Fibroblast of lung (primary cell): ENCODE results near the gene C6orf52. TPM values are rescaled to one million over a fixed set of nuclear protein-coding genes. Genes with fewer than 3 reads are reported as not detected.
"Not testable (repeated sequence)": the region's sequence is repeated elsewhere in the genome, so short reads cannot be mapped to it uniquely, and the experiment has no call there.

Experiments used
- DNase-seq, 2 donors: peaks; one replicate each; pipeline versions ENCODE4 v3.0.0 to v3.0.0-alpha.2; 2010; ENCODE audit warnings: low read depth in 2 of 2
- H2AFZ ChIP-seq: 2 replicates; pipeline ENCODE4 v1.5.1; 2012; ENCODE audit warnings: low read length, control low read depth, inconsistent platforms
- H3K27ac ChIP-seq: 2 replicates; pipeline ENCODE4 v1.5.1; 2011; ENCODE audit warnings: low read length, control low read depth; ENCODE audit not compliant: insufficient read depth
- H3K27me3 ChIP-seq: 2 replicates; pipeline ENCODE4 v1.5.1; 2011; ENCODE audit warnings: mild to moderate bottlenecking, low read length; ENCODE audit not compliant: control insufficient read depth, insufficient read depth
- H3K36me3 ChIP-seq: 2 replicates; pipeline ENCODE4 v1.5.1; 2011; ENCODE audit warnings: low read length; ENCODE audit not compliant: control insufficient read depth, insufficient read depth
- H3K4me1 ChIP-seq: 2 replicates; pipeline ENCODE4 v1.5.1; 2011; ENCODE audit warnings: low read length; ENCODE audit not compliant: control insufficient read depth, insufficient read depth; ENCODE audit errors: extremely low read depth
- H3K4me2 ChIP-seq: 2 replicates; pipeline ENCODE4 v1.5.1; 2011; ENCODE audit warnings: low read length, control low read depth; ENCODE audit not compliant: insufficient read depth; ENCODE audit errors: extremely low read depth
- H3K4me3 ChIP-seq, 4 experiments: fragments of 200-600 bp in 1 of 4; sonication (generic) in 1 of 4; replicated peaks in 1 of 4; 2 replicates each; pipeline ENCODE4 v1.5.1; 2011 to 2016; ENCODE audit warnings: low read length in 4 of 4, low read depth in 3 of 4, mild to moderate bottlenecking in 3 of 4, control low read depth in 2 of 4, inconsistent platforms in 1 of 4, mixed read lengths in 1 of 4; ENCODE audit not compliant: insufficient read depth in 1 of 4; ENCODE audit errors: control extremely low read depth in 1 of 4
- H3K79me2 ChIP-seq: 2 replicates; pipeline ENCODE4 v1.5.1; 2012; ENCODE audit warnings: mild to moderate bottlenecking, low read length, inconsistent platforms; ENCODE audit not compliant: control insufficient read depth, insufficient read depth
- H3K9ac ChIP-seq: 2 replicates; pipeline ENCODE4 v1.5.1; 2011; ENCODE audit warnings: mild to moderate bottlenecking, low read length, control low read depth; ENCODE audit not compliant: insufficient read depth
- H3K9me3 ChIP-seq: 2 replicates; pipeline ENCODE4 v1.5.1; 2012; ENCODE audit warnings: low read depth, low read length; ENCODE audit not compliant: control insufficient read depth, insufficient read depth
- H4K20me1 ChIP-seq: 2 replicates; pipeline ENCODE4 v1.5.1; 2011; ENCODE audit warnings: low read length; ENCODE audit not compliant: control insufficient read depth, insufficient read depth; ENCODE audit errors: extremely low read depth
- CTCF ChIP-seq, 2 donors: IDR thresholded peaks in 1 of 2; conservative IDR thresholded peaks in 1 of 2; 1 replicate in 1 of 2; 2 replicates in 1 of 2; pipeline ENCODE4 v1.5.1; 2011 to 2012; ENCODE audit warnings: low read length in 2 of 2, control low read depth in 1 of 2, inconsistent platforms in 1 of 2, low read depth in 1 of 2, mild to moderate bottlenecking in 1 of 2
- EZH2 ChIP-seq: IDR thresholded peaks from 2 replicates; pipeline ENCODE4 v1.5.1; 2012; ENCODE audit warnings: low read length, control low read depth, mild to moderate bottlenecking; ENCODE audit errors: missing control alignments
- polyA plus RNA-seq, 2 donors: library from polyadenylated mRNA; depleted of rRNA in 1 of 2; stranded (reverse) in 1 of 2; unstranded in 1 of 2; fragments of >200 nt; gene quantifications; 2 replicates each; pipeline ENCODE4 v1.2.1, GENCODE V29; 2011 to 2012; ENCODE audit warnings: missing spikeins in 1 of 2
- total RNA-seq: library from RNA; depleted of rRNA; stranded (reverse); fragments of >200 nt; gene quantifications from 2 replicates; pipeline ENCODE4 v1.2.1, GENCODE V29; 2014

C6orf52 gene
- total and polyA plus RNA-seq, 2 donors (not counting 1 experiment from before 2014, with no cell fraction given), result 0.26 to 0.33 TPM

GRCh38 chr6:10662207-10662606 lies 32.2 kb downstream of the C6orf52 start:
- H3K9me3 ChIP-seq, result no peaks in the 10 kb centered on the region
- TF ChIP-seq EZH2 (no peak), CTCF (conservative IDR thresholded peaks at IDR 0.05 in 1 of 2, IDR thresholded peaks at IDR 0.05 in 1 of 2; ENCODE audit: low read depth in 1 of 2, low read length in 2 of 2) (no peak)
- no peak overlapping the region for H3K4me2 ChIP-seq
- H3K27ac ChIP-seq, result no peak overlapping the region
- H3K9ac ChIP-seq, result no peak overlapping the region
- H3K4me3 ChIP-seq, result no peak overlapping the region
- no peaks in the 10 kb centered on the region for H4K20me1 ChIP-seq
- no peaks in the 10 kb centered on the region for H3K79me2 ChIP-seq
- H2AFZ ChIP-seq, result no peak overlapping the region
- H3K36me3 ChIP-seq, result no peaks in the 10 kb centered on the region
- no peaks in the 10 kb centered on the region for H3K4me1 ChIP-seq
- DNase-seq, result no peak
- H3K27me3 ChIP-seq, result no peaks in the 10 kb centered on the region

GRCh38 chr6:10660431-10661191 lies 33.8 kb downstream of the C6orf52 start:
- H4K20me1 ChIP-seq, H3K4me2 ChIP-seq, H3K27ac ChIP-seq, H3K27me3 ChIP-seq, H2AFZ ChIP-seq, DNase-seq, H3K4me1 ChIP-seq, H3K9me3 ChIP-seq, H3K79me2 ChIP-seq, H3K36me3 ChIP-seq, H3K4me3 ChIP-seq, H3K9ac ChIP-seq: not testable (repeated sequence)

- Histone ChIP-seq H3K9me3 (no peaks in the 10 kb centered on the region), H3K27me3 (no peaks in the 10 kb centered on the region), H3K79me2 (no peaks in the 10 kb centered on the region), H2AFZ (no peak overlapping the region), H3K27ac (no peak overlapping the region), H3K4me1 (no peaks in the 10 kb centered on the region), H4K20me1 (no peaks in the 10 kb centered on the region), H3K4me3 (peak overlapping the region in 2 of 4 experiments; percentile 24 to 48), H3K4me2 (no peak overlapping the region), H3K36me3 (no peaks in the 10 kb centered on the region), H3K9ac (no peak overlapping the region)
- no peak for TF ChIP-seq EZH2
- TF ChIP-seq CTCF (conservative IDR thresholded peaks at IDR 0.05 in 1 of 2, IDR thresholded peaks at IDR 0.05 in 1 of 2; ENCODE audit: low read depth in 1 of 2, low read length in 2 of 2), result no peak
- DNase-seq, result no peak
Observed at GRCh38 chr6:10659699-10660348, 34.6 kb downstream of the C6orf52 start.
